ENCODE results near the gene ARPC1A.
"Not testable (repeated sequence)": the region's sequence is repeated elsewhere in the genome, so short reads cannot be mapped to it uniquely, and the experiment has no call there.

Gene ARPC1A

DNA sequence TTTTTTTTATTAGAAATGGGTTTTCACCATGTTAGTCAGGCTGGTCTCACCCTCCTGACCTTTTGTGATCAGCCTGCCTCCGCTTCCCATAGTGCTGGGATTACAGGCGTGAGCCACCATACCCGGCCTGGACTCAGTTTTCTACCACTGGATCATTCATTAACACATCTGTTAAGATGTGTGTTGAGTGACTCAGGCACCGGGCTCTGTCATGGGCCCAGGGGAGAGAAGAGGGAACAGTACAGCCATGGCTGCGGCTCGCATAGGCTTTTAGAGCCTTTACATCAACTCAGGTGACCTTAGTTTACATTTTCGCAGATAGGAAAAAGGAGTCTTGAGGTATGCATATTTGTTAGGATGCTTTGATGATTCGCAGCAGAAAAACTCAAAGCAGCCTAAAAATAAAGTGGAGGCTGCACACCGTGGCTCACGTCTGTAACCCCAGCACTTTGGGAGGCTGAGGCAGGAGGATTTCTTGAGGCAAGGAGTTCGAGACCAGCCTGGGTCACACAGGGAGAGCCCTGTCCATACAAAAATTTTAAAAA, 45.8 kb downstream of the ARPC1A start:
- no peak for DNase-seq

DNA sequence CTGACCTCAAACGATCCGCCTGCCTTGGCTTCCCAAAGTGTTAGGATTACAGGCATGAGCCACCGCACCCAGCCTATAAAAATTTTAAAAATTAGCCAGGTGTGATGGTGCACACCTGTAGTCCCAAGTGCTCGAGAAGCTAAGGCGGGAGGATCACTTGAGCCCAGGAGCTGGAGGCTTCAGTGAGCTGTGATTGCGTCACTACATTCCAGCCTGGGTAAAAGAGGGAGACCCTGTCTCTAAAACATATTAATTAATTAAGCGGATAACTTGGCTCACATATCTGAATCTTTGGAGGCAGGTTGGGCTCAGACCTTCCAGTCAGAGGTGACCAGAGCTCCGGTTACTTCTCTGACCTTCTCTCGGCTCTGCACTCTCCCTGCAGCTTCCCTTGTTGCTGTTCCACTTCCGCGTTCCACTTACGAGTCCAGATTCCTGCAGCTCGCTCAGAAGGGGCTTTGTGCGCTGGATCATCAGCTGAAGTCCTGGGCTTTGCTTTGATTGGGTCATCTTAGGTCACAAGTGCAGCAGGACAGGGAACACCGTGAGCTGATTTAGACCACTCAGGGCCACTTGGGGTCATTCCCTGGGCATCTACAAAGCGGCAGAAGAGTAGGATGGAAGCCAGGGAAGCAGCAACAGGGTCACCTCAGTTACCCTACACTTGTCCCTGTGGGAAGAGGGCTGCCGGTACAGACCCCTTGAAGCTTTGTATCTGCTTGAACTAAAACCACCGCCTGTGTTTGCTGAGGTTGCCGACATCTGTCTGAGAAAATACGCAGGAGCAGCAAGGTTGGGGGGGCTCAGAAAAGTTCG, 46.8 kb downstream of the ARPC1A start:
- no peak for DNase-seq

DNA sequence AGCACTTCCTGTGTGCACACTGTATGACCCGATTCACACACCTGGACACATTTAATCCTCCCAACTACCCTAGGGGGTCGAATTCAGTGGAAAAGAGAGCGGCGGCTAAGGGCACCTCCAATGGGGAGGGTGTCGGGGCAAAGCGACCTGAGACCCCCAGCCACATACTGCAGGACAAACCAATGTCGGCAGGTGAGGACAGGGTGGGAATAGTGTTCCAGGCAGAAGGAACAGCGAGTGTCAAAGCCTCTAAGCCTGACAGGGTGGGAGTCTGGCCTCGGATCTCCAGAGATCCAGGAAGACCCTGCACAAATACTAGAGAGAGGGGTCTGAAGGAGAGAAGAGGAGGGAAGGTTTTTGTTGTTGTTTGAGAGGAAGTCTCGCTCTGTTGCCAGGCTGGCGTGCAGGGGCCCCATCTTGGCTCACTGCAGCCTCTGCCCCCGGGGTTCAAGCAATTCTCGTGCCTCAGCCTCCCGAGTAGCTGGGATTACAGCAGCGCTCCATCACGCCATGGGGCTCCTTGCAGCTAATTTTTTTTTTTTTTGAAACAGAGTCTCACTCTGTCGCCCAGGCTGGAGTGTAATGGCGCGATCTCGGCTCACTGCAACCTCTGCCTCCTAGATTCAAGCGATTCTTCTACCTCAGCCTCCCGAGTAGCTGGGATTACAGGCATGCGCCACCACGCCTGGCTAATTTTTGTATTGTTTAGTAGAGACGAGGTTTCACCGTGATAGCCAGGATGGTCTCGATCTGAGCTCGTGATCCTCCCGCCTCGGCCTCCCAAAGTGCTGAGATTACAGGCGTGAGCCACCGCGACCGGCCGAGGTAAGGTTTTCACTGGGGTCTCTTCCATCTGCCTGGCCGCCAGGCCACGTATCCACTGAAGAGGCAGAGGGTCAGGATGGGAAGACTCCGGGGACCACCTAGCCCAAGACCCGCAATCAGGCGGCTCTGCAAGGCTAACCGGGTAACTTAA, 47.7 kb downstream of the ARPC1A start:
- no peak for DNase-seq

DNA sequence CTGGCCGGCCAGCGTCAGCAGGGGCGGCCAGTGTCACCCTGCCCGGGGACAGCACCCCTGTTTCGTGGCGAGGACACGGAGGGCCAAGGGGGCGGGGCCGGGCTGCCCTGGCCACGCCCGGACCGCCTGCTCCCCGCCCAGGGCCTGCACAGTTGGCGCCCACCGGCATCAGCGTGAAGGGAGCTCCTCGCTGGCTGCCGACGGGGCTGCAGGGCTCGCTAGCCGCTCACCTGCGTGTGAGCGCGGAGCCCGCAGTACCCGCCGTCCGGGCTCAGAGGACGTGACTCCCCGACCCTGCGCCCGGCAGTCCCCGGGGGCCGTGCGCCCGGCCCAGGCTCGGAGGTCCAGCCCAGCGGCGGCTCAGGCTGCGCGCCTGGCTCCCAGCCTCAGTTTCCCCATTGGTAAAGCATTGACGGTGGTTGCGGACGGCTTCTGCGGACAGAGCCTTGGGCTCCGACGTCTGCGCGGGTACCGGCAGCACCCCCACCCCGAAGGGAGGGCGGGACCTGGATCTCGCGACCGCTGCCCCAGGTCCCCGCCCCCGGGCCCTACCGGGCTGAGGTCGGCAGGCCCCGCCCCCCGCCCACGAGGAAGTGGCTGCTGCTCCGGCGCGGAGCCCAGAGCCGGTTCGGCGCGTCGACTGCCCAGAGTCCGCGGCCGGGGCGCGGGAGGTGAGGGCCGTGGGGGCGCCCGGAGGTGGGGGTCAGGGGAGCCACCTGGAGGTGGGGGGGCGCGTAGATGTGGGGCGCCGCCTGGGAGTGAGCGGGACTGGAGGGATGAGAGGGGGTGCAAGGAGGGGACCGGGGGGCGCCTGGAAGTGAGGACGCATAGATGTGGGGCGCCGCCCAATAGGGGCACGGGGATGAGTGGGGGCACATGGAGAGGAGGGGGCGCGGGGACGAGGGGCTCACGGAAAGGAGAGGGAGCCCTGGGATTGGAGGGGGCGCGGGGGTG, 48.7 kb downstream of the ARPC1A start, which contains the start of gene ARPC1B:
Gene ARPC1B (plus strand): TSS at position 620 of the 954 bp plus-strand sequence. CDS start 10,985 bp downstream, outside the sequence.
- peak; percentile 89 for DNase-seq

DNA sequence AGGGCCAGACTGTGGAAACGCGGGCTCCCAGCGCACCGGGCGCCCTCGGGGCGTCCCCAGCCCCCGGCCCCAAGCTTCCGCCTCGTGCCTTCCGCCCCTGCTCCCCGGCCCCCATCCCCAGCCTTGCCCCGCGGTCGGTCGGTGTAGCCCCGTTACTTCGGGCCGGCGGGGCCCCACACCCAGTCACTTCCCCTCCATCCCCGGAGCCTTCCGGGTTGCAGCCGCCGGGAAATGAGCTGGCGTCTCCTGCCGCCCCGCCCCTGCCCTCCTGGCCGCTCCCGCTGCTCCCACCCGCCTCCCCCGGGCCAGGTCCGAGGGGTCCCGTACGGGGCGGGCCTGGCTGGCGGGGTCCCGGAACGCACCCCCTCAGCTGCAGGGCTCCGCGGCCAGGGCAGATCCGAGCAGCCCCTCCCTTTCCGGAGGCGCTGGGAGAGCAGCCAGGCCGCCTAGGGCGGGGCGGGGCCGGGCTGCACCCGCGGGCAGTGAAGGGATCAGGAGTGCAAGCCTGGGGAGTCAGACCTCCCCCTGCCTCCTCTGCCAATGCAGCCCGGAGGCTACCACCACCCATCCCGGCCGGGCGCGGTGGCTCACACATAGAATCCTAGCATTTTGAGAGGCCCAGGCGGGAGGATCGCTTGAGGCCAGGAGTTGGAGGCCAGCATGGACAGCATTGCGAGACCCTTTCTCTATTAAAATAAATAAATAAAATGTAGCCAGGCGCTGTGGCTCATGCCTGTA, 49.5 kb downstream of the ARPC1A start:
- peak; percentile 67 for DNase-seq

DNA sequence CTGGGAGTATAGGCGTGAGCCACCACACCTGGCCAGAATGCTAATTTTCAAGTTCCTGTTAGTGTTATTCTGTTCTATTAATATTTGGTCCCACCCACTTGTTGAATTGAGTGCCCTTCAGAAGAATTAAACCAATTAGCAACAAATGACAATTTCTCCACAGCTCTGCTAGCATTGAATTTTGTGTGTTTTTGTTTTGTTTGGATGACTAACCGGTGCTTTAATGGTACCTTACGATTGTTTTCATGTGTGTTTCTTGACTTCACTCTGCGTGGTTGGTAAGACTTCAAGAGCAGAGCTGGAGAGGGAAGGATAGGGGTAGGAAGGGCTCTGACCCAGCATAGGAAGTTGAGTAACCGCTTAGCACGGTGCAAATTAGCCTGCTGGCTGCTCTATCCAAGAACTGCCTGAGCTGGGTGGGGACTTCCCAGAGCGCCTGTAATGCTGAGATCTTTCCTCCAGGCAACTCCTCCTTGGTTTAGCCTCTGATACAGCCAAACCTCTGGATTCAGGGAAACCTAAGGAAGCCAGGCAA, 53.4 kb downstream of the ARPC1A start:
- peak; percentile 56 for DNase-seq

DNA sequence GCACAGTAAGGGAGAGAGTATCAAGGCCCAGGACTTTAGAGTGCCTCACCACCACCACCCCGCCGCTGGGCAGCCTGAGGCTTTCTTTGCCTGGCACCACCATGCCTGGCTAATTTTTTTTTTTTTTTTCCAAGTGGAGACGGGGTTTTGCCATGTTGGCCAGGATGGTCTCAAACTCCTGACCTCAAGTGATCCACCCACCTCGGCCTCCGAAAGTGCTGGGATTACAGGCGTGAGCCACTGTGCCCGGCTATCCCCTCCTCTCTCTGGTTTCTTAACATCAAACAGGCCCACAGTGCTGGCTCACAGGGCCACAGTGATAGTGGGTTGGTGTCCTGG, 54.0 kb downstream of the ARPC1A start:
- not testable (repeated sequence) for DNase-seq

DNA sequence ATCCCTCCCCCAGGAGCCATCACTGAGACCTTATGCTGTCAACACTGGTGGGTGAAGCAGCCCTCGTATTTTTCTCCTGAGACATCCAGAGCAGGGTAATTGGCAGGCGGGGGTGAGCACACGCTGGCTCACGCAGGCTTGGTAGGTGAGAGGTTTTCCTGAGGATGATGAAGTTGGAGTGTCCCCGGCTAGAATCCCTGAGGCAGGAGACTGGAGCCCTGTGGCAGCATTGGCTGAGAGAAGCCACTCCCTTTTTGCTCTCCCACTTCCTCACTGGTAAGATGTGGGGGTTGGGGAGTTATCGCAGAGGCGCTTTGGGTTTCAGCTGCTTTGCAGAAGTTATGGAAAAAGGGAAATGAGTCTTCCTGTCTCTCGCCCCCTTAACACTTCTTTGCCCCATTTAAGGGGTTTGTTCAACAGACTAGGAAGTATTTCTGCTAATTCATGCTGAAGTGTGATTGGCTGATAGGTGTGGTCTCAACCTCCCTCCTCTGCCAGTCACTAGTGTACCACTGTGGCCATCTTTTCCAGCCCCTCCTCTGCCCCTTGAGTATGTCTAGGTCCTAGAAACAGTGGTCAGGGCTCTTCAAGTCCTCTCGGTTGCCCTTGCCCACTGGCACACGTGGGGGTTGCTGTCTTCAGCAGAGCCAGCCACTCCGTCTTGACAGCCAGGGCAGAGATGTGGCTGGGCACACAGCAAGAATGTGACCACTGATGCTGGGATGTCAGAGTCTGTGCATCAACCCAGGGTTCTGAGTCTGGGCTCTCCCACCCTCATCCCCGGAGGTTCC, 54.5 kb downstream of the ARPC1A start:
- DNase-seq, result peak; percentile 45

DNA sequence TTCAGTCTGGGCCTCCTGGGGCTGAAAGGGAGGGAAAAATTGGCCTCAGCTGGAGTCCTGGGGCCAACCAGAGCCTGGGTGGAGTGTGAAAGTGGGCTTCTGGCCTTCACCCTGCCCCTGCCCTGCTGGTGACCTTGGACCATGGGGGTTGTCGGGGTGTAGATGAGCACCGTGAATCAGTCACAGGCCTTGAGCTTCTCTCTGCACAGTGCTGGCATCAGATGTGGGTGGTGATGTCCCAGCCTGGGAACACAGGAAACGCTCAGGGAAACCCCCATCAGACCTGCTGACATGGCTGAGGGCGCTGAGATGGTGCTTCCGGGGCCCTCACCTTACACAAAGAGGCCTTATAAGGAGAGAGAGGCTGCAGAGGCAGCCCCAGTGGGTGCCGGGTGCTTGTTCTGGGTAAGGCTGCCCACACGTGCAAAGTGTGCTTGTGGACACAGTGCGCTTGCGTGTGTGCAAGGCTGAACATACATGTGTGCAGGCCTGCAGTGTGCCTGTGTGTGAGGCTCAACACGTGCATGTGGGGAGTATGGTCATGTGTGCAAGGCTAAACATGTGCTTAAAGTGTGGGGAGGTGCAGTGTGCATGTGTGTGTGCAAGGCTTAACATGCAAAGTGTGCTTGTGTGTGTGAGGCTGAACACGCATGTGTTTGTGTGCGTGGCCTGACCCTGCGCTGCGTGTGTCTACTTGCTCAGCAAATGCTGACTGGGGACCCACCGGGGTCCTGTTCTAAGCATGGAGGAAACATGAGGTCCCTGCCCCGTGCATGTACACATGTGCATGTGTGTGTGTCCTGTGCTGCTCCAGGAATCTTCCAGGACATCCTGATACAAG, 55.3 kb downstream of the ARPC1A start:
- peak; percentile 90 for DNase-seq

DNA sequence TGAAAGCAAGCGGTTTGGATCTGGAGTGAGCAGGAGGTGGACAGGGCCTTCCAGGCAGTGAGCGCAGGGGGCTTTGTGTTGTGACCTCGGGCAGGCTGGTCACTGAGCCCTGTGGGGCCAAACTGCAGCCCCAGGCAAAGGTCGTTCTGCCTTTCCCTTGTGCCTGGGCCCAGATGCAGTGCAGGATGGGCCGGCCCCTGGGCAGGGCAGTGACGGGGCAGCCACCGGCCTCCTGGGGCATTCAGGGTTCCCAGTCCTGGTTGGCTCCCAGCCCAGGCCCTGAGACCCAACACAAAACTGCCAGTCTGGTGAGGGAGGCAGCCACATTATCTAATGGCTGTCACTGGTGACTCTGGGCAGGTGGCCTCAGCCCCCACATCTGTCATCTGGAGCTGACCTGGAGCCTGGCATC, 56.0 kb downstream of the ARPC1A start:
- no peak for DNase-seq

DNA sequence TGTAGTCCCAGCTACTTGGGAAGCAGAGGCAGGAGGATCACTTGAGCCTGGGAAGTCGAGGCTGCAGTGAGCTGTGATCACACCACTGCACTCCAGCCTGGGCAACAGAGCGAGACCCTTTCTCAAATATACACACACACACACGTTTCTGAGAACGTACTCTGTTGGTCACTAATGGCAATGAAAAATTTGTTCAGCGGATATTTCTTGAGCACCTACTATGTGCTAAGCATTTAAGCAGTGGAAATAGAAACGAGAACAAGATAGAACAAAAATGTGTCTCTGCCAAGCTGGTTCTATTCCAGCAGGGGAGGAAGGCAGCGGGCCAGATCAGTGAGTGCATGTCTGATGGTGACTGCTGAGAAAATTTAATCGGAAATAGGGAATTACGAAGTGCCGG, 57.5 kb downstream of the ARPC1A start:
- no peak for DNase-seq

DNA sequence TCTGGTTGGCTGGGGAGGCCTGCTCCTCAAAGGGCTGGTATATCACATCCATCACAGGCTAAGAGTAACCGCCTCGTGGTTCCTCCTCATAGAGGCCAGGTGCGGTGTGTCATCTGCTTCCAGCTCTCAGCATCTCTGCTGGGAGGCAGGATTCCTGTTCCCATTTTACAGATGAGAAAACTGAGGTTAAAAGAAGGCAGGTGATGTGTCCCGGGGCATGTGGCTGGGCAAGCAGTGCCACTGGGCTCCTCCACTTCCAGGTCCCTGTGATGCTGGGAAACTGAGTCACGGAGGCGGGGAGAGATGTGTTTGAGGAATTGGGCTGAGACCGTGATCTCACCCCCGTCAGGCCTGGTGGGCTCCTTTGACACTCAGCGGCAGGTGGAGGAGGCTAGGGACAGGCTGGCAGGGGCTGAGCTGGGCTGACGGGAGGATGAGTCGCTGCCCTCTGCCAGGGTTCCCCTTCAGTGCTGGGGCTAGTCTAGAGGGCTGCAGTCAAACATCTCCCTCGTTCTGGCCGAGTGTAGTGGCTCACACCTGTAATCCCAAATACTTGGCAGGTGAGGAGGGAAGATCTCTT, 58.2 kb downstream of the ARPC1A start:
- no peak for DNase-seq

DNA sequence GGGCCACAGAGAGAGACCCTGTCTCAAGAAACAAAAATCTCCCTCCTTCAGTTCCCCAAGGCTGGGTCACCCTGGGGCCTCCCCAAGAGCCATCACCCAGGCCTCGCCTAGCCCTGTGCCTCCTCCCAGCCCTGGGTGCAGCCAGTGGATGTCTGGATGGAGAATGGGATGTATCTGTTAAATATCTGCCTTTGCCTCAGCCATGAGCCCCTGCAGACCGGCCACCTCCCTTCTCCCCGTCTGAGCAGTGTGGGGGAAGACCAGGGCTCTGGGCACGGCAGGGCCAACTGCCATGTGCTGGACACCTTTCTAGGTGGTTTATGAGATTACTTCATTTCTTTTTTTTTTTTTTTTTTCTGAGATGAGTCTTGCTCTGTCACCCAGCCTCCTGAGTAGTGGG, 58.8 kb downstream of the ARPC1A start:
- no peak for DNase-seq

DNA sequence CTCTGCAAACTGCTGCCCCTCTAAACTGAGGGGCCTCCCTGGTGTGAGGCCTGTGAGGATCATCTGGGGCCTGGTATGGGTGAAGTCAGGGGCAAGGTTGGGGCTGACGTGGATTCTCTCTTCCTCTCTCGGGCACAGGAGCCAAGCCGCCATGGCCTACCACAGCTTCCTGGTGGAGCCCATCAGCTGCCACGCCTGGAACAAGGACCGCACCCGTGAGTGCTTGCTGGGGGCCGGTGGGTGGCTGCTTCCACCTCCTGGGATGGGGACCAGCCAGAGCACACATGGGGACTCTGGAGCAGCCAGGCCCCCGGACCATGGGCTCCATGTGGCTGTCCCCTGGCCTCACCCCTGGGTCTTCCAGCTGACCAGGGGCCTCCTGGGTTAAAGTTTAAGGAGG, 59.9 kb downstream of the ARPC1A start:
- no peak for DNase-seq

DNA sequence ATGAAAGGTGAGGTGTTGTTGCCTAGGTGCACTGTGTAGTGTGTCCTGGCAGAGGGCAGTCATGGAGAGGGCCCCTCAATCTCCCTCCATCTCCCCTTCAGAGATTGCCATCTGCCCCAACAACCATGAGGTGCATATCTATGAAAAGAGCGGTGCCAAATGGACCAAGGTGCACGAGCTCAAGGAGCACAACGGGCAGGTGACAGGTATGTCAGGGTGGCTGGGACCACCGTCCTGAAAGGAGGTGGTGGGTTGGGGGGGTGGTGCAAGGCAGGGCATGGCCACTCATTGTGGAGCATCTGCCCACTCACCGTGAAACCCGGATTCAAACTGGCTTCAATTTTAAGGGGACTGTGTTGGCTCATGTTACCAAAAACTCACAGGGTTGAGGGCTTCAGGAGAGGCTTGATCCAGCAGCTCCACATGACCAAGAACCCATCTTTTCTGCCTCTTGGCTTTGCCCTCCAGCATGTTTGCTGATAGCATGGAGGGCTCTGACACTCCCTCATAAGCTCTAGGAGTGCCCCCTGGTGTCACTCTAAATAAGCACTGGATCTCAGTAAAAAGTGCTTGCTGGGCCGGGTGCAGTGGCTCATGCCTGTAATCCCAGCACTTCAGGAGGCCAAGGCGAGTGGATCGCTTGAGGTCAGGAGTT, 61.0 kb downstream of the ARPC1A start:
- peak; percentile 21 for DNase-seq

DNA sequence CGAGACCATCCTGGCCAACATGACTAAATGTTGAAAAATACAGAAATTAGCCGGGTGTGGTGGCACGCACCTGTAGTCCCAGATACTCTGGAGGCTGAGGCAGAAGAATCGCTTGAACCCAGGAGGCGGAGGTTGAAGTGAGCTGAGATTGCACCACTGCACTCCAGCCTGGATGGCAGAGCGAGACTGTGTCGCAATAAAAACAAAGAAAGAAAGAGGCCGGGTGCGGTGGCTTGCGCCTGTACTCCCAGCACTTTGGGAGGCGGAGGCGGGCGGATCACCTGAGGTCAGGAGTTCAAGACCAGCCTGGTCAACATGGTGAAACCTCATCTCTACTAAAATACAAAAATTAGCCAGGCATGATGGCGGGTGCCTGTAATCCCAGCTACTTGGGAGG, 61.5 kb downstream of the ARPC1A start:
- DNase-seq, result not testable (repeated sequence)

DNA sequence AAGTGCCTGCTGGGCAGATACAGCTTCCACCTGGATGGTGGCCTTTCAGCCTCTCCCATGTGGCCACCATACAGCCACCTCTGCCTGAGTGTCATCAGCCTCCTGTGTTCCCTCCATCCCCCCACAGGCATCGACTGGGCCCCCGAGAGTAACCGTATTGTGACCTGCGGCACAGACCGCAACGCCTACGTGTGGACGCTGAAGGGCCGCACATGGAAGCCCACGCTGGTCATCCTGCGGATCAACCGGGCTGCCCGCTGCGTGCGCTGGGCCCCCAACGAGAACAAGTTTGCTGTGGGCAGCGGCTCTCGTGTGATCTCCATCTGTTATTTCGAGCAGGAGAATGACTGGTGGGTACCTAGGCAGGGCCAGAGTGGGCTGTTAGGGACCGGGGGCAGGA, 62.2 kb downstream of the ARPC1A start:
- DNase-seq, result no peak

DNA sequence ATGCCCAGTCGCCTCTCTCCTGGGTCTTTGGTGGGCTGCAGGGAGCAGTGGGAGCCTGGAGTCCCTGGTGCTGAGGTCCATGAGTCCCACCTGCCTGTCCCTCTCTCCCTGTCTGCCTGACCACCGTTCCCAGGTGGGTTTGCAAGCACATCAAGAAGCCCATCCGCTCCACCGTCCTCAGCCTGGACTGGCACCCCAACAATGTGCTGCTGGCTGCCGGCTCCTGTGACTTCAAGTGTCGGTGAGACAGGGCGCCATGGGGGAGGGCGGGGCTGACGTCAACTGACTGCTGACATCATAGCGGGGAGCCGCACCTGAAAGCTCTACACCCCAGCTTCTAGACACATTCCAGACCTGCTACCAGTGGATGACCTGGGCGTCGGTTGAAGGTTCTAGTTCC, 64.1 kb downstream of the ARPC1A start:
- DNase-seq, result no peak

All from activated naive CD4-positive, alpha-beta T cell treated with Interleukin-2 at 50 U/mL for 16 hours (primary cell).